Airway epithelial cell (primary cell): Measurements from ENCODE around the gene PIK3C2G. TPM values are rescaled to one million over a fixed set of nuclear protein-coding genes. Genes with fewer than 3 reads are reported as not detected.

Experiments
- total RNA-seq: library from RNA; depleted of rRNA; stranded (reverse); fragments of >200 nt; gene quantifications from 2 replicates; pipeline ENCODE4 v1.2.3, GENCODE V29; 2015

Gene PIK3C2G
- total RNA-seq = 1.3 and 1.6 TPM in 2 replicates

GRCh38 chr12:18261273-18261672, at the start of gene PIK3C2G:
TSS of gene PIK3C2G (plus strand) at chr12:18261518. CDS start at chr12:18282082, 20,564 bp downstream.

Other genes with a start within 250 kb of the PIK3C2G start
- gene RERGL, start 171.3 kb upstream of the PIK3C2G start, total RNA-seq = not detected in 2 replicates